Neuron (in vitro differentiated cells): ENCODE measurements around the gene LRRC27.

Source experiments
- H2AFZ ChIP-seq: one replicate; pipeline ENCODE4 v1.6.1; 2013; ENCODE audit warnings: low read depth, mild to moderate bottlenecking, inconsistent platforms, low read length, moderate library complexity
- H3K27me3 ChIP-seq: one replicate; pipeline ENCODE4 v1.6.1; 2013; ENCODE audit warnings: low read length; ENCODE audit not compliant: insufficient read depth
- H3K36me3 ChIP-seq: one replicate; pipeline ENCODE4 v1.6.1; 2013; ENCODE audit warnings: low read length; ENCODE audit not compliant: insufficient read depth
- H3K4me1 ChIP-seq: one replicate; pipeline ENCODE4 v1.6.1; 2013; ENCODE audit warnings: low read length; ENCODE audit not compliant: insufficient read depth
- H3K4me3 ChIP-seq: 2 replicates; pipeline ENCODE4 v1.5.1; 2013; ENCODE audit warnings: mild to moderate bottlenecking, low read length, moderate library complexity
- H3K9me3 ChIP-seq: one replicate; pipeline ENCODE4 v1.6.1; 2013; ENCODE audit warnings: low read length

Gene LRRC27

GRCh38 chr10:132403511-132404168 is 71.6 kb downstream of the LRRC27 start:
- Histone ChIP-seq H3K4me3 (no peak overlapping the region), H3K4me1 (no peaks in the 10 kb centered on the region), H2AFZ (no peak overlapping the region), H3K36me3 (peaks cover 15% of the 10 kb centered on the region), H3K9me3 (no peaks in the 10 kb centered on the region), H3K27me3 (no peaks in the 10 kb centered on the region)

- no peaks in the 10 kb centered on the region for H3K9me3 ChIP-seq
- H3K4me3 ChIP-seq = no peak overlapping the region
- H2AFZ ChIP-seq = no peak overlapping the region
- H3K36me3 ChIP-seq = peaks cover 15% of the 10 kb centered on the region
- H3K4me1 ChIP-seq = no peaks in the 10 kb centered on the region
- no peaks in the 10 kb centered on the region for H3K27me3 ChIP-seq
Observed at GRCh38 chr10:132404169-132404880, 72.3 kb downstream of the LRRC27 start.

GRCh38 chr10:132404911-132405462 is 73.0 kb downstream of the LRRC27 start:
- H3K27me3 ChIP-seq = no peaks in the 10 kb centered on the region
- H2AFZ ChIP-seq = no peak overlapping the region

GRCh38 chr10:132405463-132405991 is 73.5 kb downstream of the LRRC27 start:
- Histone ChIP-seq H3K36me3 (peaks cover 15% of the 10 kb centered on the region), H3K4me3 (no peak overlapping the region), H2AFZ (no peak overlapping the region), H3K4me1 (no peaks in the 10 kb centered on the region), H3K27me3 (no peaks in the 10 kb centered on the region), H3K9me3 (no peaks in the 10 kb centered on the region)

More at GRCh38 chr10:132404911-132405462, 73.0 kb downstream of the LRRC27 start:
- H3K4me3 ChIP-seq = no peak overlapping the region
- peaks cover 15% of the 10 kb centered on the region for H3K36me3 ChIP-seq
- no peaks in the 10 kb centered on the region for H3K9me3 ChIP-seq
- no peaks in the 10 kb centered on the region for H3K4me1 ChIP-seq

GRCh38 chr10:132406181-132406580 is 74.2 kb downstream of the LRRC27 start:
- Histone ChIP-seq H3K27me3 (no peaks in the 10 kb centered on the region), H2AFZ (no peak overlapping the region), H3K4me1 (no peaks in the 10 kb centered on the region), H3K9me3 (no peaks in the 10 kb centered on the region), H3K36me3 (peaks cover 15% of the 10 kb centered on the region), H3K4me3 (no peak overlapping the region)

- H3K9me3 ChIP-seq = no peaks in the 10 kb centered on the region
- H3K4me3 ChIP-seq = no peak overlapping the region
- H3K36me3 ChIP-seq = peaks cover 15% of the 10 kb centered on the region
- H3K4me1 ChIP-seq = no peaks in the 10 kb centered on the region
- H2AFZ ChIP-seq = no peak overlapping the region
- no peaks in the 10 kb centered on the region for H3K27me3 ChIP-seq
Observed at GRCh38 chr10:132406750-132407149, 74.8 kb downstream of the LRRC27 start.

GRCh38 chr10:132407243-132407746 is 75.3 kb downstream of the LRRC27 start:
- Histone ChIP-seq H3K4me1 (no peaks in the 10 kb centered on the region), H3K9me3 (no peaks in the 10 kb centered on the region), H3K4me3 (no peak overlapping the region), H2AFZ (no peak overlapping the region), H3K27me3 (no peaks in the 10 kb centered on the region), H3K36me3 (peaks cover 15% of the 10 kb centered on the region)

- H3K36me3 ChIP-seq = peaks cover 15% of the 10 kb centered on the region
- H3K27me3 ChIP-seq = no peaks in the 10 kb centered on the region
- H3K4me3 ChIP-seq = no peak overlapping the region
- H3K4me1 ChIP-seq = no peaks in the 10 kb centered on the region
- H3K9me3 ChIP-seq = no peaks in the 10 kb centered on the region
- H2AFZ ChIP-seq = no peak overlapping the region
Observed at GRCh38 chr10:132407846-132408278, 75.9 kb downstream of the LRRC27 start.

GRCh38 chr10:132408367-132408781 is 76.4 kb downstream of the LRRC27 start:
- H3K9me3 ChIP-seq = no peaks in the 10 kb centered on the region
- peaks cover 15% of the 10 kb centered on the region for H3K36me3 ChIP-seq
- H2AFZ ChIP-seq = no peak overlapping the region
- H3K27me3 ChIP-seq = no peaks in the 10 kb centered on the region
- no peaks in the 10 kb centered on the region for H3K4me1 ChIP-seq
- H3K4me3 ChIP-seq = no peak overlapping the region

- Histone ChIP-seq H3K36me3 (peaks cover 15% of the 10 kb centered on the region), H3K9me3 (no peaks in the 10 kb centered on the region), H3K4me1 (no peaks in the 10 kb centered on the region), H3K4me3 (no peak overlapping the region), H2AFZ (no peak overlapping the region), H3K27me3 (no peaks in the 10 kb centered on the region)
Observed at GRCh38 chr10:132408823-132409666, 77.1 kb downstream of the LRRC27 start.

GRCh38 chr10:132409667-132410028 is 77.7 kb downstream of the LRRC27 start:
- H3K27me3 ChIP-seq = no peaks in the 10 kb centered on the region
- H3K4me1 ChIP-seq = no peaks in the 10 kb centered on the region

GRCh38 chr10:132410056-132410778 is 78.2 kb downstream of the LRRC27 start:
- no peaks in the 10 kb centered on the region for H3K9me3 ChIP-seq

More at GRCh38 chr10:132409667-132410028, 77.7 kb downstream of the LRRC27 start:
- Histone ChIP-seq H2AFZ (no peak overlapping the region), H3K9me3 (no peaks in the 10 kb centered on the region), H3K36me3 (peaks cover 18% of the 10 kb centered on the region), H3K4me3 (no peak overlapping the region)

More at GRCh38 chr10:132410056-132410778, 78.2 kb downstream of the LRRC27 start:
- no peak overlapping the region for H2AFZ ChIP-seq
- H3K4me3 ChIP-seq = no peak overlapping the region
- H3K4me1 ChIP-seq = no peaks in the 10 kb centered on the region
- H3K36me3 ChIP-seq = peaks cover 15% of the 10 kb centered on the region
- H3K27me3 ChIP-seq = no peaks in the 10 kb centered on the region
